Fibroblast of lung (primary cell): ENCODE results near the gene DPPA4. TPM values are rescaled to one million over a fixed set of nuclear protein-coding genes. Genes with fewer than 3 reads are reported as not detected.
"Not testable (repeated sequence)": the region's sequence is repeated elsewhere in the genome, so short reads cannot be mapped to it uniquely, and the experiment has no call there.

ENCODE experiments used
- DNase-seq, 2 donors: peaks; one replicate each; pipeline versions ENCODE4 v3.0.0 to v3.0.0-alpha.2; 2010; ENCODE audit warnings: low read depth in 2 of 2
- H2AFZ ChIP-seq: 2 replicates; pipeline ENCODE4 v1.5.1; 2012; ENCODE audit warnings: low read length, control low read depth, inconsistent platforms
- H3K27ac ChIP-seq: 2 replicates; pipeline ENCODE4 v1.5.1; 2011; ENCODE audit warnings: low read length, control low read depth; ENCODE audit not compliant: insufficient read depth
- H3K27me3 ChIP-seq: 2 replicates; pipeline ENCODE4 v1.5.1; 2011; ENCODE audit warnings: mild to moderate bottlenecking, low read length; ENCODE audit not compliant: control insufficient read depth, insufficient read depth
- H3K36me3 ChIP-seq: 2 replicates; pipeline ENCODE4 v1.5.1; 2011; ENCODE audit warnings: low read length; ENCODE audit not compliant: control insufficient read depth, insufficient read depth
- H3K4me1 ChIP-seq: 2 replicates; pipeline ENCODE4 v1.5.1; 2011; ENCODE audit warnings: low read length; ENCODE audit not compliant: control insufficient read depth, insufficient read depth; ENCODE audit errors: extremely low read depth
- H3K4me2 ChIP-seq: 2 replicates; pipeline ENCODE4 v1.5.1; 2011; ENCODE audit warnings: low read length, control low read depth; ENCODE audit not compliant: insufficient read depth; ENCODE audit errors: extremely low read depth
- H3K4me3 ChIP-seq, 4 experiments: fragments of 200-600 bp in 1 of 4; sonication (generic) in 1 of 4; replicated peaks in 1 of 4; 2 replicates each; pipeline ENCODE4 v1.5.1; 2011 to 2016; ENCODE audit warnings: low read length in 4 of 4, low read depth in 3 of 4, mild to moderate bottlenecking in 3 of 4, control low read depth in 2 of 4, inconsistent platforms in 1 of 4, mixed read lengths in 1 of 4; ENCODE audit not compliant: insufficient read depth in 1 of 4; ENCODE audit errors: control extremely low read depth in 1 of 4
- H3K79me2 ChIP-seq: 2 replicates; pipeline ENCODE4 v1.5.1; 2012; ENCODE audit warnings: mild to moderate bottlenecking, low read length, inconsistent platforms; ENCODE audit not compliant: control insufficient read depth, insufficient read depth
- H3K9ac ChIP-seq: 2 replicates; pipeline ENCODE4 v1.5.1; 2011; ENCODE audit warnings: mild to moderate bottlenecking, low read length, control low read depth; ENCODE audit not compliant: insufficient read depth
- H3K9me3 ChIP-seq: 2 replicates; pipeline ENCODE4 v1.5.1; 2012; ENCODE audit warnings: low read depth, low read length; ENCODE audit not compliant: control insufficient read depth, insufficient read depth
- H4K20me1 ChIP-seq: 2 replicates; pipeline ENCODE4 v1.5.1; 2011; ENCODE audit warnings: low read length; ENCODE audit not compliant: control insufficient read depth, insufficient read depth; ENCODE audit errors: extremely low read depth
- EZH2 ChIP-seq: IDR thresholded peaks from 2 replicates; pipeline ENCODE4 v1.5.1; 2012; ENCODE audit warnings: low read length, control low read depth, mild to moderate bottlenecking; ENCODE audit errors: missing control alignments
- polyA plus RNA-seq, 2 donors: library from polyadenylated mRNA; depleted of rRNA in 1 of 2; stranded (reverse) in 1 of 2; unstranded in 1 of 2; fragments of >200 nt; gene quantifications; 2 replicates each; pipeline ENCODE4 v1.2.1, GENCODE V29; 2011 to 2012; ENCODE audit warnings: missing spikeins in 1 of 2
- total RNA-seq: library from RNA; depleted of rRNA; stranded (reverse); fragments of >200 nt; gene quantifications from 2 replicates; pipeline ENCODE4 v1.2.1, GENCODE V29; 2014
- TF ChIP-seq, protein P1 (sequence below), 2 donors: IDR thresholded peaks in 1 of 2; conservative IDR thresholded peaks in 1 of 2; 1 replicate in 1 of 2; 2 replicates in 1 of 2; pipeline ENCODE4 v1.5.1; 2011 to 2012; ENCODE audit warnings: low read length in 2 of 2, control low read depth in 1 of 2, inconsistent platforms in 1 of 2, low read depth in 1 of 2, mild to moderate bottlenecking in 1 of 2

Gene DPPA4
- total and polyA plus RNA-seq, 2 donors (not counting 1 experiment from before 2014, with no cell fraction given), result 0.02 TPM; not detected in 1

DNA sequence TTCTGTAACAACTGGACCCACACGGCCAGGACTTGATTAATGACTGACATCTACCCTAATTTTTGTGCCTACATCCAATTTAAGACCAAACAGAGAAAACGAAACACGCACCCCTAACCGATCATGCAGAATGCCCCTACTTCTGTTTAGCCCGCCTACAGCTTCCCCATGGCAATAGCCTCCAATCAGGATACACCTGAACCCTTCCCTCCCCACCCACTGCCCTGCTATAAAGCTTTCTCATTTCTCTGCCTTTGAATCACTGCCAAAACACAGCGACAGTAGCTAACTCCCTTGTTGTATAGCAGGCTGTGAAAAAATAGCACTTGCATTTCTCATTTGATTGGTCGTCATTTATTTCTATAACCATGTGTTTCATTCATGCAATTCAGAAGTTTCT lies 45.2 kb upstream of the DPPA4 start:
- no peaks in the 10 kb centered on the region for H3K79me2 ChIP-seq
- DNase-seq, result no peak

DNA sequence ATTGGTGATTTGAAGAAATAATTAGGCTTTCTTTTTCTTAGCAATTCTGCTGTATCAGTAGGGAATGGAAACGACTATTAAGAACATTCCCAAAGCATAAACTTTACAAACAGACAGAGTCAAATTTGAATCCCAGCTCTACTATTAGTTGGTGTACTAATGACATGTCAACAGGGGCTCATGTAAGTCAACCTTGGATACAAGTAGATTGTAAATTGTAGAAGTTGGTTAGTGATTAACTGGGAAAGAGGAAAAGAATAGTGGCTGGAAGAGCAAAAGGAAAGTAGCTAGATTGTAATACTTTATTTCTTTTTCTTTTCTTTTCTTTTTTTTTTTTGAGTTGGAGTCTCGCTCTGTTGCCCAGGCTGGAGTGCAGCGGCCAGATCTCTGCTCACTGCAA lies 38.6 kb upstream of the DPPA4 start:
- Histone ChIP-seq H3K9ac (no peak overlapping the region), H2AFZ (no peak overlapping the region), H4K20me1 (no peaks in the 10 kb centered on the region), H3K27ac (no peak overlapping the region), H3K27me3 (no peaks in the 10 kb centered on the region), H3K79me2 (no peaks in the 10 kb centered on the region), H3K4me1 (no peaks in the 10 kb centered on the region), H3K4me2 (no peak overlapping the region), H3K36me3 (no peaks in the 10 kb centered on the region), H3K4me3 (no peak overlapping the region), H3K9me3 (no peaks in the 10 kb centered on the region)
- no peak for DNase-seq
- TF ChIP-seq EZH2, result no peak
- TF ChIP-seq, protein P1, sequence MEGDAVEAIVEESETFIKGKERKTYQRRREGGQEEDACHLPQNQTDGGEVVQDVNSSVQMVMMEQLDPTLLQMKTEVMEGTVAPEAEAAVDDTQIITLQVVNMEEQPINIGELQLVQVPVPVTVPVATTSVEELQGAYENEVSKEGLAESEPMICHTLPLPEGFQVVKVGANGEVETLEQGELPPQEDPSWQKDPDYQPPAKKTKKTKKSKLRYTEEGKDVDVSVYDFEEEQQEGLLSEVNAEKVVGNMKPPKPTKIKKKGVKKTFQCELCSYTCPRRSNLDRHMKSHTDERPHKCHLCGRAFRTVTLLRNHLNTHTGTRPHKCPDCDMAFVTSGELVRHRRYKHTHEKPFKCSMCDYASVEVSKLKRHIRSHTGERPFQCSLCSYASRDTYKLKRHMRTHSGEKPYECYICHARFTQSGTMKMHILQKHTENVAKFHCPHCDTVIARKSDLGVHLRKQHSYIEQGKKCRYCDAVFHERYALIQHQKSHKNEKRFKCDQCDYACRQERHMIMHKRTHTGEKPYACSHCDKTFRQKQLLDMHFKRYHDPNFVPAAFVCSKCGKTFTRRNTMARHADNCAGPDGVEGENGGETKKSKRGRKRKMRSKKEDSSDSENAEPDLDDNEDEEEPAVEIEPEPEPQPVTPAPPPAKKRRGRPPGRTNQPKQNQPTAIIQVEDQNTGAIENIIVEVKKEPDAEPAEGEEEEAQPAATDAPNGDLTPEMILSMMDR (conservative IDR thresholded peaks at IDR 0.05 in 1 of 2, IDR thresholded peaks at IDR 0.05 in 1 of 2; ENCODE audit: low read depth in 1 of 2, low read length in 2 of 2), result no peak

More for the DNA sequence above, 45.2 kb upstream of the DPPA4 start:
- Histone ChIP-seq H3K27ac (no peak overlapping the region), H3K9me3 (no peaks in the 10 kb centered on the region), H3K36me3 (no peaks in the 10 kb centered on the region), H3K4me1 (no peaks in the 10 kb centered on the region), H4K20me1 (no peaks in the 10 kb centered on the region), H3K9ac (no peak overlapping the region), H3K27me3 (no peaks in the 10 kb centered on the region), H2AFZ (no peak overlapping the region), H3K4me2 (no peak overlapping the region), H3K4me3 (no peak overlapping the region)
- TF ChIP-seq EZH2, result no peak
- TF ChIP-seq, protein P1 (conservative IDR thresholded peaks at IDR 0.05 in 1 of 2, IDR thresholded peaks at IDR 0.05 in 1 of 2; ENCODE audit: low read depth in 1 of 2, low read length in 2 of 2), result no peak

DNA sequence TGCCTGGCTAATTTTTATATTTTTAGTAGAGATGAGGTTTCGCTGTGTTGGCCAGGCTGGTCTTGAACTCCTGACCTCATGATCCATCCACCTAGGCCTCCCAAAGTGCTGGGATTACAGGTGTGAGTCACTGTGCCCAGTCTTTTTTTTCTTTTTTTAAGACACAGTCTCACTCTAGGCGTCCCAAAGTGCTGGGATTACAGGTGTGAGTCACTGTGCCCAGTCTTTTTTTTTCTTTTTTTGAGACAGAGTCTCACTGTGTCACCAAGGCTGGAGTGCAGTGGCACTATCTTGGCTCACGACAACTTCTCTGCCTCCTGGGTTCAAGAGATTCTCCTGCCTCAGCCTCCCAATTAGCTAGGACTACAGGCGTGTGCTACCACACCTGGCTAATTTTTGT lies 37.1 kb upstream of the DPPA4 start:
- not testable (repeated sequence) for H2AFZ ChIP-seq, H3K36me3 ChIP-seq, H3K9ac ChIP-seq, H3K4me1 ChIP-seq, H3K27me3 ChIP-seq, H3K4me3 ChIP-seq, H3K79me2 ChIP-seq, H3K9me3 ChIP-seq, H3K4me2 ChIP-seq, DNase-seq, H3K27ac ChIP-seq, H4K20me1 ChIP-seq

DNA sequence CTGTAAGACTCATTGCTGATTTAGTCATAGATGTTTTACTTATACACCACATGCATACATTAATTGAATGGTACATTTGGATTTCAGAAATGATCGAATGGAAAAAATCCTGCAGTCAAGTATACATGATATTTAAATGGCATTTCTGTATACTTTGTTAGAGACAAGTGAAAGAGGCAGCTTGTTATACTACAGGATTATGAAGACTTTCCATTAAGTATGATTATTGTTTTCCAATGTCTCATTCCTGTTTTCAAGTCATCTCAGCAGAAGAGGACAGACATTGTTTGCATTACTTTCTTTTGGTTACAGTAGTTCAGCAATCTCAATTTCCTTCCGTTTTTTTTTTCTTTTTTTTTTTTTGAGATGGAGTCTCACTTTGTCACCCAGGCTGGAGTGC lies 36.6 kb upstream of the DPPA4 start:
- no peaks in the 10 kb centered on the region for H3K27me3 ChIP-seq
- H3K4me2 ChIP-seq, result no peak overlapping the region
- no peaks in the 10 kb centered on the region for H4K20me1 ChIP-seq
- no peak overlapping the region for H3K27ac ChIP-seq
- TF ChIP-seq EZH2, result no peak
- TF ChIP-seq, protein P1 (conservative IDR thresholded peaks at IDR 0.05 in 1 of 2, IDR thresholded peaks at IDR 0.05 in 1 of 2; ENCODE audit: low read depth in 1 of 2, low read length in 2 of 2), result no peak
- DNase-seq, result no peak
- no peaks in the 10 kb centered on the region for H3K4me1 ChIP-seq
- no peak overlapping the region for H3K4me3 ChIP-seq
- H2AFZ ChIP-seq, result no peak overlapping the region
- no peaks in the 10 kb centered on the region for H3K79me2 ChIP-seq
- H3K9me3 ChIP-seq, result no peaks in the 10 kb centered on the region
- H3K9ac ChIP-seq, result no peak overlapping the region
- no peaks in the 10 kb centered on the region for H3K36me3 ChIP-seq
